OCI-LY3 (cell line): ENCODE measurements around the gene FOLR1.

Source experiments
- EZH2phosphoT487 ChIP-seq: fragments of 200-600 bp; shearing (Covaris generic); IDR thresholded peaks from 2 replicates; pipeline ENCODE4 v1.6.1; 2018; ENCODE audit warnings: antibody characterized with exemption, mixed run types, low read depth
- TF ChIP-seq, protein P1 (sequence below): fragments of 200-600, 300-600 bp; sonication (generic); IDR thresholded peaks from 2 replicates; pipeline ENCODE4 v1.5.1; 2014; ENCODE audit warnings: antibody characterized with exemption, low read length, low read depth

DNA sequence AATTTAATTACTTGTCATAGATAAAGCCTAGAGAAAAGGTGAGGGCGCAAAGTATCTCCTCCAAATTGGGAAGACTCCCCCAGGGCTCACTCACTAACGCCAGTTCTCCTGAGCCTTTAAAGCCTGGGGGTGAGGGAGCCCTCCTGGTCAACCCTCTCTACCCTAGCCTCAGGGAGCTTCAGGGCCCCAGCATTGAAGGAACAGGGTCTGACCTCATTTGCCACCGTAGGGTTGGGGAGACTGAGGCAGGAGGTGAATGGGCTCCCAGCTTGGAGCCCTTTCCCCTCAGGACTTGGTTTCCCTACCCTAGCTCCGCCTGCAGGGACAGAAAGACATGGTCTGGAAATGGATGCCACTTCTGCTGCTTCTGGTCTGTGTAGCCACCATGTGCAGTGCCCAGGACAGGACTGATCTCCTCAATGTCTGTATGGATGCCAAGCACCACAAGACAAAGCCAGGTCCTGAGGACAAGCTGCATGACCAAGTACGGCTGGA, 26.4 kb downstream of the FOLR1 start:
- TF ChIP-seq, protein P1, sequence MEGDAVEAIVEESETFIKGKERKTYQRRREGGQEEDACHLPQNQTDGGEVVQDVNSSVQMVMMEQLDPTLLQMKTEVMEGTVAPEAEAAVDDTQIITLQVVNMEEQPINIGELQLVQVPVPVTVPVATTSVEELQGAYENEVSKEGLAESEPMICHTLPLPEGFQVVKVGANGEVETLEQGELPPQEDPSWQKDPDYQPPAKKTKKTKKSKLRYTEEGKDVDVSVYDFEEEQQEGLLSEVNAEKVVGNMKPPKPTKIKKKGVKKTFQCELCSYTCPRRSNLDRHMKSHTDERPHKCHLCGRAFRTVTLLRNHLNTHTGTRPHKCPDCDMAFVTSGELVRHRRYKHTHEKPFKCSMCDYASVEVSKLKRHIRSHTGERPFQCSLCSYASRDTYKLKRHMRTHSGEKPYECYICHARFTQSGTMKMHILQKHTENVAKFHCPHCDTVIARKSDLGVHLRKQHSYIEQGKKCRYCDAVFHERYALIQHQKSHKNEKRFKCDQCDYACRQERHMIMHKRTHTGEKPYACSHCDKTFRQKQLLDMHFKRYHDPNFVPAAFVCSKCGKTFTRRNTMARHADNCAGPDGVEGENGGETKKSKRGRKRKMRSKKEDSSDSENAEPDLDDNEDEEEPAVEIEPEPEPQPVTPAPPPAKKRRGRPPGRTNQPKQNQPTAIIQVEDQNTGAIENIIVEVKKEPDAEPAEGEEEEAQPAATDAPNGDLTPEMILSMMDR, result no peak
- no peak for TF ChIP-seq EZH2phosphoT487
